Astrocyte (in vitro differentiated cells and primary cell): ENCODE measurements around the gene C5orf34.

Source experiments
- CTCF ChIP-seq: IDR thresholded peaks from 2 replicates; pipeline ENCODE4 v1.5.1; 2011; ENCODE audit warnings: low read depth, mild to moderate bottlenecking, inconsistent platforms, low read length, moderate library complexity; ENCODE audit not compliant: insufficient read depth
- EZH2 ChIP-seq: IDR thresholded peaks from 2 replicates; pipeline ENCODE4 v1.6.1; 2012; ENCODE audit warnings: mild to moderate bottlenecking, low read length, inconsistent platforms; ENCODE audit not compliant: insufficient read depth

GRCh38 chr5:43514471-43514815 lies 505 bp downstream of the C5orf34 start:
- no peak for TF ChIP-seq CTCF
- TF ChIP-seq EZH2 = no peak
